Suppressor macrophage treated with lipopolysaccharide for 1 hour (primary cell): ENCODE measurements around the gene POLA2.
"Not testable (repeated sequence)": the region's sequence is repeated elsewhere in the genome, so short reads cannot be mapped to it uniquely, and the experiment has no call there.

Source experiments
- DNase-seq, 3 donors: peaks; one replicate each; pipeline ENCODE4 v3.0.0-alpha.2; 2020 to 2022

The POLA2 gene

DNA sequence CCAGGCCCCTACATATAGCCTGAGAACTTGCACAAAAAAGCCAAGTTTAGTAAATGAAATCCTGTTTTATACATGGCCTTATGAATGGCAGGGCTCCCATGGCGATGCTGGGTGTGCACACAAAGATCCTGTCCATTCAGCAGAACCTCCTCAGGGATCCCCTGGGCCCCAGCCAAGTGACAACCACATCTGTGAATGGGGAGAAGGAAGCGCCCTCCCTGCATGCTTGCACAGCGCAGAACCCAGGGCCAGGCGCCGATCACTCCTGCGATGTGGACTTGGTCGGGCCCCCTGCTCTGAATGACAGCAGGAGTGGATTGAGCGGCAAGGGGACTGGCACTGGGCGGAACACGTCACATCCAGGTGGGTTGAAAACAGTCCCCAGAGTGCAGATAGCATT is 48.5 kb downstream of the POLA2 start:
- DNase-seq: peak in 1 of 3 donors; percentile 54

DNA sequence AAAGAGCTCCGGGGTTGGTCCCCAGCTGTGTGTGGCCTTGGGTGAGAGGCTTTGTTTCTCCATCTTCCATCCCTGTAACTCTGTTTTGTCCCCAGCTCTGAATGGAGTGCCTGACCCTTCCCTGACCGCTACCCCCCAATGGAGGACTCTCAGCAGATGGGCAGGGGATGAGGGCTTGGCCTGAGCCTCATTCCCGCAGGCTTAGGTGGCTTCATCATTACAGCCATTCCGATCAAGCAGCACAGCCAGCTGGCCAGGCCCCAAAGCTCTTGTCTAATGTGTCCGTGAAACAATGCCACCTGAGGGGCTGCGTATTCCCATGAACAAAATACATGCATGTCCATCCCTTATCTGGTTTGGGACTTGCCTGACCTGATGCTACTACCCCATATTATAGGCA is 49.0 kb downstream of the POLA2 start:
- DNase-seq: no peak

DNA sequence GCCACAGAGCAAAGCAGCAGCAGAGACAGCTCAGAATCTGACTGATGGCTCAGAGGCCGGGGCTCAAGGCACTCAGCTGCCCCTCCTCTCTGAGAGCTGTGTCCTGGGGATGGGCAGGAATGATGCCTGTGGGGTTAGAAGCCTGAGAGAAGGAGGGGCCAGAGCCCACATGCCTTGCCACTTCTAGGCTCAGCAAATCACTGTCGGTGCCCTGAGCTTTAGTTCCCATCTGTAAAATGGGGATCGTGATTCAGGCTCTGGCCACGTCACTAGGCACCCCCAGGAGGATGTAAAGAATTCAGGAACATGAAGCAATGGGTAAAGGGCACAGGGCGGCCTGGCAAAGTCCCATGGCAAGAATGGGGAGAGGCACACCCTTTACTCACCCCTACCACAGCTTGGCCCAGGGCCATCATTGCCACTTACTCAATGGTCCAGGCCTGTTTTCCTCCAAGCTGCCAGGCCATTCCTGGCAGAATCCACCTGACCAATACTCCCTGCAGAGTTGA is 49.5 kb downstream of the POLA2 start:
- DNase-seq: peak; percentile 63 to 74 (median 70)

DNA sequence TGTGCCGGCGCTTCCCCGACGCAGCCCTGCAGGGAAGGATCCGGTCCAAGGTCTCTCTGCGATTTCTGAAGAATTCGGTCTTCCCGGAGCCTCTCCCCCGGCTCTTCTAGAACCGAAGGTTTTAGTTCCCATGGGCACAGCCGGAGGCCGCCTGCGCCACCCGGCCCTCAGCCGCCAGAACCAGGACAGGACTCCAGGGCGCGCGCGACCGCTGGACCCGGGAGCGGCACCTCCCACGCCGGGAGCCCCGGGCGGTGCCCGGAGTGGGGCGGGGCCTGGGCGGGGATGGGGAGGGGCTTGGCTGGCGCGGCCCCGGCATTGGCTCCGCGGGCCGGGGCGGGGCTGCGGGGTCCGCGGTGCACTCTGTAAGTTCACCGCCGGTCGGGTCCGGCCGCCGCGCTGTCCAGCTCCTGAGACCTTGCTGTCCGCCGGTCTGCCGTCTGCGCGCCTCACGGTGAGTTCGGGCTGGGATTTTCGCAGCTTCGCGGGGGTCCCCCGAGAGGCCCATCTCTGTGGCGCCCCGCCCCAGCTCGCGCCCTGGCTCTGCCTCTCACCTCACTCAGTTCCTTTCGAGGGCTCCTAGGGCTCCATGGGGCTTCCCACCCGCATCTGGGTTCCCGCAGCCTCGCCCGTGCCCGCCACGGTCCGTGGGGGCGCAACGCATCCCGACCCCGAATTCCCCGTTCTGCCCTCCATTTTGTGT is 52.9 kb downstream of the POLA2 start, which contains the start of gene CDC42EP2:
Gene CDC42EP2, plus strand, starts transcription at position 366 of the 703 bp plus-strand sequence. CDS start 6,033 bp downstream, outside the sequence.
- DNase-seq: peak; percentile 90 to 98 (median 95)

DNA sequence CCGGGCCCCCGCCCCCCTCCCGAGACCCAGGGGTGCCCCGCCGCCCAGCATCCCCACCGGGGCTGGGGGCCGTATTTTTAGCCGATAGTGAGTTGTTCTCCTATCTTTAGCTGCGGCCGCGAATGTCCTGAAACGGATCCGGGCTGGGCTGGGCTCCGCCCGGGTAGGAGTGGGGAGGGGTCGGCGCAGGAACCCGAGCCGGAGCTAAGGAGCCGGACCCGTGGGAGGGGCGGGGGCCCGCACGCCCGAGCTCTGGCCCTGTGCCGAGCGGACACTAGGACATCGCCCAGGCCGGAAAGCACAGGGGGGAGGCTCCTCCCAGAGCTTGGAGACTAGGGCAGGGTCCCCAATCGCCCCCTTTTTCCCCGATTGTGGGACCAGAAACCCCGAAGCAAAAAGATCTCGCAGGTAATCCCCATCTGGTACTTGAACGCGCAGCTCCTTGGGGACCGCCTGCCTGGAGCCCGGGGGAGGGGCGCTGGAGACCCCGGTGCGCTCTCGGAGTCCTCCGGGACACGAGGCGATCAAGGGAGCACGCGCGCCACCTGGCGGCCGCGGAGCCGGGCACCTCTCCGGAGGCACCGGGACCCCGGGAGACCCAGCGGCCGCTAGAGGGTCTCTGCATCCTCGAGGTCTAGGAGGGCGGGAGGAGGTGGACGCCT is 53.6 kb downstream of the POLA2 start:
- DNase-seq: peak; percentile 72 to 91 (median 83)

DNA sequence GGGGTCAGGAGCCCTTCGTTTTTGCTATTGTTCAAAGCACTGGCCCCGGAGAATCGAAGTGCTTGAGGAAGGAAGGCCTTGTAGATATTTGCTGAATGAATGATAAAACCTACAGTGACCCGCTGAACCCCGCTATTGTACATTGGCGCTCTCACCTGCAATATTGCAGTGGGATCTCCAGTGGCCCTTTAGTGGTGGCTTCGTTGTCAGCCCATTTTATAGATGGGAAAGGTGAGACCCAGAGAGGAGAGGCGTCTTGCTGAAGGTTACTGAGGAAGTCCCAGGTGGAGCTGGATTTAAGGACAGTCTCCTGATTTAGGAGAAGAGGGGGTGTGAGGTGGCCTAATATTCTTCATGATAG is 54.1 kb downstream of the POLA2 start:
- no peak for DNase-seq

DNA sequence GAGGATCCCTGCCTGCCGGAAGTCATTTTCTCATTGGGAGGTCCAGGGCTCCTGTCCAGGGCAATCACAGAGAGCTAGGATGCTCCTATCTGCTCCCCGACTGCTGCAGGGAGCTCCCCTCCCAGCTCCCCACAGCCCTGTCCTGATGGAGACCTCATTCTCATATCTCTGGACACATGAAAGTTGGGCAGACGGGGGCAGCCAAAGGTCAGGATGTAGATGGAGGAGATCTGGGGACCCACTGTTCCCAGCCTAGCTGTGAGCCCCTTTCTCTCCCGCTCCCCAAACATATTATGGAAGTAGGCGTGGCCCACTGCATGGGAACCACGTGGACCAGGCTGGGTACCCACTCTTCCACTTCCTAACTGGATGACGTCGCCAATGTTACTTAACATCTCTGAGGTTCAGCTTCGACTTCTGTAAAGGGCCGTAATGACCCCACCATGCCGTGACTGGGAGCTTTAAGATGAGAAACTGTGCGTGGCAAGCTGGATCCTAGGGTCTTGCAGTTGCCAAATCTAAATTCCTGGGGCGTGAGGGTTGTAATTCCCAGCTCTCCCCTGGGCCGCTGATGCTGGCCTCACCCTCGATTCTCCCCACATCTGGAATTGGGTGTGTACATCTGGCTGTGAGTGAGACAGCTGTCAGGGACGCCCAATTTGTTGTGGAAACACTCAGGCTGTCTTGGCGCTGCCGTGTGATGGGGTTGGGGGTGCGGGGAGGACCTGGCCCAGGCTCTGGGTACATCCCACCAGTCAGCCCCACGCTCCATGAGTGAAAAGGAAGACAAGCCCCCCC is 54.7 kb downstream of the POLA2 start:
- peak; percentile 82 to 87 (median 86) for DNase-seq

DNA sequence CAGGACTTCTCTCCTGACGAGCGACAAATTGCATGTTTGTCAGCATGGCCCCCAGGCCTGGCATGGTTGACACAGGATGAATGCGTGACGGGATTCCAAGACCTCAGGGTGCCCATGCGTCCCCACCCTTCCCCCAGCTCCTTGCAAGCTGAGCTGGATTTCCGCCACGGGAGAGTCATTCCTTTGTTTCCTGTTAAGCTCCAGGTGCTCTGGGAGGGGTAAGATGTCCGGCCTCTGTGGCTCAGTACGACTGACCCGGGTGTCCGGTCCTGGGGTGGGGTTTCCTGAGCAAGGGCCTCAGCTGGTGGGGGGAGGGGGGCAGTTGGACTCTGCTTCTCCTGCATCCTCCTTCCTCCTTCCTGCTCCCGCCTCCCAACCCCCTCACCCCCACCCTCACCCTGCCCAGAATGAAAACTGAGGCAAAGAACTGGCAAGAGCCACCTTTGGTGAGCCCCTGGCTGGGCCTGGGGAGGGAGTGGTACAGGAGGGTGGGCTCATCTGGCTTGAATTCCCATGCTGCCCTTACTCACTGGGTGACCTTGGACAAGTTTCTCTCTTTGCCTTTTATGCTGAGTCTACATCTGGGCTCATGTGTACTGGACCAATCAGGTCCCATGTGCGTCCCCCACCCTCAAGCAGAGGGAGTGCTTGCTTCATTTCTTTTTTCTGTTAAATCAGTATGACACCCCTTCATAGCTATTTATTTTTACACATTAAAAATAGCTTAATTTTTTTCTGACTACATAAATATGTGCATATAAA is 55.4 kb downstream of the POLA2 start:
- DNase-seq: no peak

DNA sequence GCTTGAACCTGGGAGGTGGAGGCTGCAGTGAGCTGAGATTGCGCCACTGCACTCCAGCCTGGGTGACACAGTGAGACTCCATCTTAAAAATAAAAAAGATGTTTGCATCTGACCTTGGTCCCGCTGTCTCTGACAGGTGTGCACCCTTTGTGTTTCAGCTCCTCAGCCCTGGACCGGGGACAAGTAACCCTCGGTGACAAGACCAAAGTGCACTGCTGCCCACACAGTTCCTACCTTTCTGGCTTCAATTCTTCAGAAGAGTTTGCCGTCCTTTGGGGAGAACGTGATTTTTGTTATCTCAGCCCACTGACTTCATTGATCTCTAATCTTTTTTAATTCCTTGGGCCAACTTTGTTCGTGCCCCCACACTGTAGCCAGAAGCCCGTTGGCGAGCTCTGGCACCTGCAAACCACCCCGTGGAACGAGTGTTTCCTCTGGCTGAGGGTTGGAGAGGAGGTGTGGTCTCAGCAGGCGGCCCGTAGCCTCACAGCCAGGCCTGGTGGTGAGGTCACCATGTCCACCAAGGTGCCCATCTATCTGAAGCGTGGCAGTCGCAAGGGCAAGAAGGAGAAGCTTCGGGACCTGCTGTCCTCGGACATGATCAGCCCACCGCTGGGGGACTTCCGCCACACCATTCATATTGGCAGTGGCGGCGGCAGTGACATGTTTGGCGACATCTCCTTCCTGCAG is 58.8 kb downstream of the POLA2 start:
- no peak for DNase-seq

DNA sequence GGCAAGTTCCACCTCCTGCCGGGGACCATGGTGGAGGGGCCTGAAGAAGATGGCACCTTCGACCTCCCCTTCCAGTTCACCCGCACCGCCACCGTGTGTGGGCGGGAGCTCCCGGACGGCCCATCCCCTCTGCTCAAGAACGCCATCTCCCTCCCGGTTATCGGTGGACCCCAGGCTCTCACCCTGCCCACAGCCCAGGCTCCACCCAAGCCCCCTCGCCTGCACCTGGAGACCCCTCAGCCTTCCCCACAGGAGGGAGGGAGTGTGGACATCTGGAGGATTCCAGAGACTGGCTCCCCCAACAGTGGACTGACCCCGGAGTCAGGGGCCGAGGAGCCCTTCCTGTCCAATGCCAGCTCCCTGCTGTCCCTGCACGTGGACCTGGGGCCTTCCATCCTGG is 59.3 kb downstream of the POLA2 start:
- DNase-seq: no peak

DNA sequence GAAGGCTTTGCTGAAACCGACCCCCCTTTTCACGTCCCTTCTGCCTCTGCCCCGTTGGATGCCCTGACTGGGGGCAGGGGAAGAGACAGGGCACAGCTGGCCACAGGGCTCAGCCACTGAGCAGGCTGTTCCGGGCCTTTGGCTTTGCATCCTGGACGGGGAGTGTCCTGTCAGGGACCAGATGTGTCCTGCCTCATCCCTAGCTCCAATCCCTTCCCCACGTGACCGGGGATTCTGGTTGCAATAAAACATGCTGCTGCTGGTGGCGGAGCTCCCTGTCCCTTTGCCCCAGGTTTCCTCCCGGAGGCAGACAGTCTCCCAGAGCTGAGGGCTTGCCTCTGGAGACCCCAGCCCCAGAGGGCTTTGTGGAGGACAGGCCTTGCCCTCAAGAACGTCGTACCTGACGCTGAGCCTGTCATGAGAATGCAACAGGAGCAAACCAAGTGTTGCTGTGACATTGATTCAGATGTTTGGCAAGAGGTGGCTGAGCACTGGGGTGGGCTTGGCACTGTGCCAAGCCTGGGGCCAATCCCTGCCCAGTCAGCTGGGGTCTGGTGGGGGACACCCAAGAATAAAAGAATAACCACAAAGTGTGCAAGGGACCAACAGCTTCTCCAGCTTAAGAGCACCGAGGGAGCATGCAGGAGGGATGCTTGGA is 60.2 kb downstream of the POLA2 start:
- DNase-seq: no peak

DNA sequence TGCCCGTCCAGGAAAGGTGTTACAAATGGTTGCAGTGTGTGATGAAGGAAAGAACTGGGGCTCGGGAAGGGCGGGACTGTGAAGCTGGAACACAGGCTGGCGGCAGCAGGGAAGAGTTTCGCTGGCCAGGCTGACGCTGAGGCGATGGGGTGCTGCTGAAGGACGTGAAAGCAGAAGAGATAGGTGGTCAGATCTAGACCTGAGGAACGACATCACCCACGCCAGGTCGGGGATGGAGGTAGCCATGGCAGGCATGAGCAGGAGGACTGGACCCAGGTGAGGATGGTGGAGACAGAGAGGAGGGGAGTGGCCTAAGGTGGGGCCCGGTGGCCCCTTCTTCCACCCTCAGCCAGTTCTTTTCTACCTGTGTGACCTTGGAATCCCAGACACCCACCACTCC is 62.1 kb downstream of the POLA2 start:
- DNase-seq: no peak

DNA sequence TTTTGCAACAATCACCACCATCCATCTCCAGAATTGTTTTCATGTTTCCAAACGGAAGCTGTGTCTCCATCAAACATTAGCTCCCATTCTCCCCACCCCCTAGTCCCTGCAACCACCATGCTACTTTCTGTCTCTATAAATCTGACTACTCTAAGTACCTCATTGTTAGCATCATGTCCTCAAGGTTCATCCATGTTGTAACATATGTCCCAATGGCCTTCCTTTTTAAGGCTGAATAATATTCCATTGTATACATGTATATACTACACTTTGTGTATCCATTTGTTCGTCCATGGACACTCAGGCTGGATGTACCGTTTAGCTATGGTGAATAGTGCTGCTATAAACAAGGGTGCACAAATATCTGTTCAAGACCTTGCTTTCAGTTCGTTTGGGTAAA is 63.7 kb downstream of the POLA2 start:
- no peak for DNase-seq

DNA sequence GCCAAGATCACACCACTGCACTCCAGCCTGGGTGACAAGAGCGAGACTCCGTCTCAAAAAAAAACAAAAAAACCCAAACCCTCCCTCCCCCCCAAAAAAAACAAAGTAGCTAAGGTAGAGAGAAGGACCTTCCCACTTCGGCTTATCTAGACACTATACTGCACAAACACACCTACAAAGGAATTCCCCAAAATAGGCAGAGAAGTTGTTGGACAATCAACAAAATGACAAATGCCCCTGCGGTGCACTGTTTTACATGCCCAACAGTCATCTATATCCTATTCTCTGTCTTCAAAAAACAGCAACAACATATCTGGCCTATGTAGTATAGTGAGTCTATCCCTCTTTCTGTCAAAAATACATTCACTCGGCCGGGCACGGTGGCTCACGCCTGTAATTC is 65.3 kb downstream of the POLA2 start:
- DNase-seq: no peak

DNA sequence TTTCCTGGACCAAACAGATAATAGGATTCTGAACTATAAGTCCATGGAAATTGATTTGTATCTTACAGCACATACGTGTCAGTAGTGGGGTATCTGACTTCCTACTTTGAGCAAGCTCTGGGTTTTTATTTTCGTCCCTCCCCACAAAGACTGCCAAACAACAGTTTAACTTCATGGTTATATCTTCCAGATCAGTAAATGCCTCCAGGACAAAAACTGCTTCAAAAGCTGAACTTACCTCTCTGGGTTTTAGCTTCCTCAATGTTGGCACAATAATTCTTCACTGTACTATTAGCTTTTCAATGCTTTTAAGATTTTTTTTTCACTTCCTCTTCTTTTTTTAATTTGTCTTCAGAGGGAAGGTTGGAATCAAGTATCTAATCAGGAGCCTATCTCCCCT is 67.7 kb downstream of the POLA2 start:
- DNase-seq: peak in 2 of 3 donors; percentile 20 to 23

DNA sequence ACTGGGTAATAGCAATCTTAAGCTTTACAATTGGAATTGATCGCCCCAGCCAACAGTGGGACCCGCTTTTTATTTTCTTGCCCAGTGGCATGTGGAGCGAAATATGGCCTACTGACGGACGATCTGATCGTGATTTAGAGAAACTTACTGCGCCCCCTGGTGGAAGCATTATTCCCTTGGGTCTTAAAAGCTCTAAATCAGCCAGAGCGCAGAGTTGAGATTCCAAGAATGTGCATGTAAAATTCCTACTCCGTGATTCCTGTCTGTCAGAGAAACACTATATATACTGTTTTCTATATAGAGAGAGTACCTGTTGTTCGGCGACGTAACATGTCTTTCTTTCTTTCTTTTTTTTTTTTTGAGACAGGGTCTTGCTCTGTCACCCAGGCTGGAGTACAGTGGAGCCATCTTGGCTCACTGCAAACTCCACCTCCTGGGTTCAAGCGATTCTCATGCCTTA is 68.2 kb downstream of the POLA2 start:
- DNase-seq: peak; percentile 94 to 98 (median 98)

DNA sequence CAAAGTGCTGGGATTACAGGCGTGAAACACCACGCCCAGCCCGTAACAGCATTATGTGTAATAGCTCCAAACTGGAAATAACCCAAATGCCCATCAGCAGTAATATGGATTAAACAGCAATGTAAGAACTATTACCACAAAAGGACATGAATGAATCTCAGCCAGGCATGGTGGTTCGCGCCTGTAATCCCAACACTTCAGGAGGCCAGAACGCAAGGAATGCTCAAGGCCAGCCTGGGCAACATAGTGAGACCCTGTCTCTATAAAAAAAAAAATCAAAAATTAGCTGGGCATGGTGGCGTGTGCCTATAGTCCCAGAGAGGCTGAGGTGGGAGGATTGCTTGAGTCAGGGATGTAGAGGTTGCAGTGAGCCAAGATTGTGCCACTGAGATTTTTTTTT is 68.8 kb downstream of the POLA2 start:
- DNase-seq: no peak

DNA sequence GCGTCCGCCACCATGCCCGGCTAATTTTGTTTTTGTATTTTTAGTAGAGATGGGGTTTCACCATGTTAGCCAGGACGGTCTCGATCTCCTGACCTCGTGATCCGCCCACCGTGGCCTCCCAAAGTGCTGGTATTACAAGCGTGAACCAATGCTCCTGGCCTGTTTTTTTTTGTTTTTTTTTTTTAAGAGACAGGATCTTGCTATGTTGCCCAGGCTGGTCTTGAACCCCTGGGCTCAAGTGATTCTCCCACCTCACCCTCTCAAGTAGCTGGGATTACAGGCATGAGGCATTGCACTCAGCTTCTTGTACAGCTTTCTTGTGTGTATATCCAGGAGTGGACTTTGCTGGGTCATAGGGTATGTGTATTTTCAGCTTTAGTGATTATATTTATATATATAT is 70.8 kb downstream of the POLA2 start:
- not testable (repeated sequence) for DNase-seq

DNA sequence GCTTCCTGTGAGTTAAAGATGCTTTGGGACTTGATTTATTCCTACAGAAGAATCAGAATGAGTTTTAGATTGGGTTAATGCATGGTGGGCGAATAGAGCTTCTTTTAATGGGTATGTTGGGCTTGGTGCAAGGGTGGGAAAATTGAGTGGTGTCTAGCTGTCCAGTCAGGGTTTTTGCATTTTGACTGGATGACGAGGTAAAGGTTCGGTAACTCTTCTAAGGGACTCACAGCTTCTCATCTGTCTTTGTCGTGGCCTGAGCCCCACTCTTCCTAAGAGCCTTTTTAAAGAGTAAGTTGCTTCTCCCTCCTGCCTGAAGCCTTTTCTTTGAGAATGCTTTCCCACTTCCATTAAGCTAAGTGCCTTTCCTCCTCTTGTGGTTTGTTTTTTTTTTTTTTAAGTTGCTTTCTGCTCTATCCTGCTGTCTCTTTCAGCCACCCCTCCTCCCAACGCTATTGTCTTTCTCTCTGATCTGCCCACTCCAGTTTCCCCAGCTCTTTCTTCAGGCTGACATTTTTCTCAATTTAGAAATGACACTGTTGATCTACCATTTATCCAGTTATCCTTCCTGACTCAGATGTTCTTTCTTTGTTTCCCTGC is 73.0 kb downstream of the POLA2 start:
- no peak for DNase-seq

DNA sequence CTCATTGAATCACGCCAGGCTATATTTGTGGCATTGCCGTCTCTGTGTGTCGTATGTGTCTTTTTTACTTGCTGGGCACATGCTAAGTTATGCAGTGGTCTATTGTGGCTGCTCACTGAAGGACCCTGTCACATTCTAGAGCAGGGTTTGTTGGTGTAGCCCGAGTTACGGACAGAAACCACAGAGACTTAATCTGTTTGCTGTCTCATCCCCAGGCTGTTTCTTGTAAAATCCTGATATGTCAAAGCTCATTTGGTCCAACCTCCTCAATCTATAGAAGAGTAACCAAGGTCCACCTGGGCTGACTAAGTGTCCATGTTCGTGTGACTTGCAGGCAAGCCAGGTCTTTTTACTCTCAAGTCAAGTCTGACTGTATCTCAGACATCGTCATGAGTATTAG is 76.9 kb downstream of the POLA2 start:
- DNase-seq: no peak

DNA sequence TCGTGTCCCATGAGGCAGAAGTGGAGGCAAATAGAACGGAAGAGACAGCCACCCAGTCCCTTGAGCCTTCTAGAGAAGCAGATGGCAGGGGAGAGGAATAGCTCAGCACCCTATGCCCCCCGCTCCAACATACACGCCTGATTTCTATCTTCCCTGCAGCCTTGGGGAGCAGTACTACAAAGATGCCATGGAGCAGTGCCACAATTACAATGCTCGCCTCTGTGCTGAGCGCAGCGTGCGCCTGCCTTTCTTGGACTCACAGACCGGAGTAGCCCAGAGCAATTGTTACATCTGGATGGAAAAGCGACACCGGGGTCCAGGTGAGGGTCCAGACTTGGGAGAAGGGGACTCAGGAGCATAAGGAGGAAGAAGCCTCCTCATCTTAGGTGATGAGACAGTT is 78.5 kb downstream of the POLA2 start:
- DNase-seq: no peak
